SK-N-MC (cell line): Measurements from ENCODE around the gene RDH5.

ENCODE experiments used
- DNase-seq: peaks from one replicate; pipeline ENCODE4 v3.0.0-alpha.2; 2011; ENCODE audit warnings: low read depth, low spot score
- H3K27ac ChIP-seq: fragments of 200-600 bp; sonication (generic); 2 replicates; pipeline ENCODE4 v1.5.1; 2016; ENCODE audit warnings: mixed run types
- H3K36me3 ChIP-seq: fragments of 200-600 bp; sonication (generic); 2 replicates; pipeline ENCODE4 v1.6.1; 2017; ENCODE audit warnings: antibody characterized with exemption, low read length, mixed read lengths; ENCODE audit not compliant: insufficient read depth
- H3K4me3 ChIP-seq: fragments of 200-600 bp; sonication (generic); 2 replicates; pipeline ENCODE4 v1.5.1; 2016
- H3K9ac ChIP-seq: fragments of 200-600 bp; sonication (generic); 2 replicates; pipeline ENCODE4 v1.8.0; 2017; ENCODE audit warnings: mixed run types, mixed read lengths; ENCODE audit not compliant: insufficient read length
- H3K9me3 ChIP-seq: fragments of 200-600 bp; sonication (generic); 2 replicates; pipeline ENCODE4 v1.6.1; 2017; ENCODE audit warnings: low read depth, mild to moderate bottlenecking, antibody characterized with exemption, low read length, moderate library complexity, mixed read lengths
- EZH2 ChIP-seq: fragments of 200-600 bp; sonication (generic); IDR thresholded peaks from one replicate; pipeline ENCODE4 v1.6.1; 2017; ENCODE audit warnings: antibody characterized with exemption
- FOXP2 ChIP-seq: optimal IDR thresholded peaks from 2 replicates; pipeline ENCODE3; 2011; ENCODE audit warnings: mild to moderate bottlenecking, moderate library complexity; ENCODE audit not compliant: insufficient read depth; ENCODE audit errors: extremely low read length, control extremely low read depth
- POLR2AphosphoS5 ChIP-seq: IDR thresholded peaks from 2 replicates; pipeline ENCODE4 v1.6.1; 2012; ENCODE audit warnings: mild to moderate bottlenecking, low read depth, low read length, borderline replicate concordance

The RDH5 gene

DNA sequence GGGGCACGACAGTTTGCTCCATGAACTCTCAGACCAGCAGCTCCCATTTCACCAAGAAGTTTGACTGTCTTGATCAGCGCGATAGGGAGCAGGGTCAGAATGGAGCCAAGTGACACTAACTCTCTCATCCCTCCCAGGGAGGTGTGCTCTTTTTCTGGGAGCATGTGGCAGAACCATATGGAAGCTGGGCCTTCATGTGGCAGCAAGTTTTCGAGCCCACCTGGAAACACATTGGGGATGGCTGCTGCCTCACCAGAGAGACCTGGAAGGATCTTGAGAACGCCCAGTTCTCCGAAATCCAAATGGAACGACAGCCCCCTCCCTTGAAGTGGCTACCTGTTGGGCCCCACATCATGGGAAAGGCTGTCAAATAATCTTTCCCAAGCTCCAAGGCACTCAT lies 36.5 kb upstream of the RDH5 start:
- Histone ChIP-seq H3K36me3 (no peaks in the 10 kb centered on the region), H3K4me3 (no peak overlapping the region), H3K27ac (no peak overlapping the region), H3K9ac (no peak overlapping the region), H3K9me3 (no peaks in the 10 kb centered on the region)
- DNase-seq = no peak
- no peak for TF ChIP-seq EZH2
- TF ChIP-seq POLR2AphosphoS5 = no peak
- TF ChIP-seq FOXP2 = no peak

DNA sequence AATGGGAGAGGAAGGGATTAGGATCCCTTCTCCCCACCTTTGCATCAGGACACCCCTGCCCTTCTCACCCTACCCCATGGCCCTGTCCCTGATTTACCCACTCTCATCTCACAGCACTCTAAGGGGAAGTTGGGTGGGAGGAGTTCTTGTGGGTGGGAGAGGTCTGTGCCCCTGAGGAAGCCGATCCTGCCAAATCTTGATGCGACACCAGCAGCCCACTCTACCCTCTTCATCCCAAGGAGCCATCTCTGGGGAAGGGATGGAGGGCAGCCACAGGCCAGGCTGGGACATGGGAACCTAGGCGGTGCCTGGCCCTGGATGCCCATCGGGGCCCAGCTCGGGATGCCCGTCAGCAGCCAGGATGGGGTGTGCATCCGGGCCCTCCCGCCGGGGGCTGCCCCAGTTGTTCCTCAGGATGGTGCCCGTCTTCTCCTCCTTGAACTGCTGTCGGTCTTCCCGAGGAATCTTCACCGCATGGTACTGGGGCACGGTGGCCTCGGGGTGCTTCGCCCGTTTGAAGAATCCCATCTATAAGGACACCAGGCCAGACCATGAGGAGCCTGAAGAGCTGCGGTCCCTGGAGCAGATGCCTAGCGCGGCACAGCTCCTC lies 35.3 kb upstream of the RDH5 start:
- Histone ChIP-seq H3K27ac (no peak overlapping the region), H3K9ac (no peak overlapping the region), H3K9me3 (no peaks in the 10 kb centered on the region), H3K4me3 (no peak overlapping the region), H3K36me3 (no peaks in the 10 kb centered on the region)
- no peak for DNase-seq
- no peak for TF ChIP-seq FOXP2
- TF ChIP-seq EZH2 = no peak
- TF ChIP-seq POLR2AphosphoS5 = no peak

GRCh38 chr12:55685671-55686070 lies 34.5 kb upstream of the RDH5 start:
- Histone ChIP-seq H3K36me3 (no peaks in the 10 kb centered on the region), H3K4me3 (no peak overlapping the region), H3K9ac (no peak overlapping the region), H3K9me3 (no peaks in the 10 kb centered on the region), H3K27ac (no peak overlapping the region)
- TF ChIP-seq EZH2 (no peak), FOXP2 (no peak), POLR2AphosphoS5 (no peak)
- no peak for DNase-seq

GRCh38 chr12:55686366-55687010 lies 33.7 kb upstream of the RDH5 start:
- TF ChIP-seq FOXP2 (no peak), POLR2AphosphoS5 (no peak), EZH2 (no peak)
- Histone ChIP-seq H3K4me3 (no peak overlapping the region), H3K9ac (no peak overlapping the region), H3K36me3 (no peaks in the 10 kb centered on the region), H3K9me3 (no peaks in the 10 kb centered on the region), H3K27ac (no peak overlapping the region)
- DNase-seq = no peak

DNA sequence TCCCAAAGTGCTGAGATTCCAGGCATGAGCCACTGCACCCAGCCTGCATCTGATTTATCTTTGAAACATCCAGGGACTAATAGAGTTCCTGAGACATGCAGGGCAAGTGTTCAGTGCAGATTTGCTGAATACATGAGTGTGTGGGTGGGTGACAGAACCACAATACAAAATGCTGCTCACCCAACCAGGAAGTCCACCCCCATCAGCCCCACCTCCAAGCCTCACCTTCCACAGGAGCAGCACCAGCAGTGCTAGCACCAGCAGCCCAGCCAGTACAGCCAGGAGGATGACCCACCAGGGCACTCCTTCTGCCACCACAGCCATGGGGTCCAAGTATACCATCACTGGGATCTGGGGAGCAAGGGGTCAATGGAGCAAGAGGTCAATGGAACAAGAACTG lies 32.4 kb upstream of the RDH5 start:
- Histone ChIP-seq H3K36me3 (no peaks in the 10 kb centered on the region), H3K9ac (no peak overlapping the region), H3K9me3 (no peaks in the 10 kb centered on the region), H3K4me3 (no peak overlapping the region), H3K27ac (no peak overlapping the region)
- no peak for TF ChIP-seq POLR2AphosphoS5
- TF ChIP-seq FOXP2 = no peak
- TF ChIP-seq EZH2 = no peak
- DNase-seq = no peak

DNA sequence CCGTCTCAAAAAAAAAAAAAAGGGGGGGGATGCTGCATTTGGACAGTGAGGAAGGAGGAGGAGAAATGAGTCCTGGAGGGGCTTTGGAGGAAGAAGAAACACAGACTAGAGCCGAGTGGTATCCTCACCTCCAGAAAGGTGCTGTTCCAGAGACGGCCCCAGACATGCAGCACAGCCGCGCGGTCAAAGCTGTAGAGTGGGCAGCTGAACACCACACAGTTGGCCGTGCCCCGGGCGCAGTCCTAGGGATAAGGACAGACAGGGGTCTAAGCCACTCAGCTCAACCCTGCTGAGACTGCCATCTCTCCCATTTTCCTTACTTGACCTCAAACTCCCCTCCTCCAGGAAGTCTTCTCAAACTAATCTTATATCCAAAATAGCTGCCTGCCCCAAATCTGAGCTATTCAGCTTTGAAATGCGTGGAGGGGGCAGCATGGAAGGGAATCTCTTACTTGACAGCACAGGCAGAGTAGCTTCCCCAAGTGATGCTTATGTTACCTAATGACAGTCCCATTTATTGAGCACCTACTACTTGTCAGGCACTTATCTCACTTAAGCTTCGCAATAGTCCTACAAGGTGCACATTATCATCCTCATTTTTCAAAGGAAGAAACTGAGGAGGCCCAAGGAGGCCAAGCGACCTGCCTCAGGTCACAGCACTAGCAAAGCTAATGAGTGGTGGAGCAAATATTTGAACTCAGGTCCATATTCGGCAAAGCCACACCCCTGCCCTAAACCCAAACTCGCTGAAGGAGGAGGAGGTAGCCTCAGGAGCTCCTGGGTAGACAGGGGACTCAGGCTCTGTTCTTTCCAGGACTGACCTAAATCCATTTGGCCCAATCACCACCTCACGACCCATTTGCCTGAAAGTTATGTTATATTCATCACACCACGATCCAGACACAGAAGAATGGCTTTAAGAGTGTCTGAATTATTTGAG lies 31.2 kb upstream of the RDH5 start:
- H3K9ac ChIP-seq = no peak overlapping the region
- H3K36me3 ChIP-seq = no peaks in the 10 kb centered on the region
- no peak overlapping the region for H3K4me3 ChIP-seq
- DNase-seq = no peak
- H3K9me3 ChIP-seq = no peaks in the 10 kb centered on the region
- no peak overlapping the region for H3K27ac ChIP-seq
- no peak for TF ChIP-seq POLR2AphosphoS5
- no peak for TF ChIP-seq FOXP2
- TF ChIP-seq EZH2 = no peak

GRCh38 chr12:55692631-55693322 lies 27.4 kb upstream of the RDH5 start:
- TF ChIP-seq EZH2 = no peak
- TF ChIP-seq POLR2AphosphoS5 = no peak
- no peak overlapping the region for H3K4me3 ChIP-seq
- no peak overlapping the region for H3K27ac ChIP-seq
- H3K9ac ChIP-seq = no peak overlapping the region
- H3K9me3 ChIP-seq = no peaks in the 10 kb centered on the region
- H3K36me3 ChIP-seq = no peaks in the 10 kb centered on the region
- no peak for DNase-seq
